ENCODE data around the gene CHCHD6. TPM values are rescaled to one million over a fixed set of nuclear protein-coding genes. Genes with fewer than 3 reads are reported as not detected.

The CHCHD6 gene
- total RNA-seq, 2 donors from 2014 or later = 8.4 to 10.9 TPM

GRCh38 chr3:126936853-126937425 lies 232.9 kb downstream of the CHCHD6 start:
- no peaks in the 10 kb centered on the region for H3K9me3 ChIP-seq
- H3K27ac ChIP-seq = no peak overlapping the region
- peaks cover 0 to 37% of the 10 kb centered on the region in 2 donors for H3K4me1 ChIP-seq
- H3K36me3 ChIP-seq = no peaks in the 10 kb centered on the region
- no peak for DNase-seq (ENCODE audit: low spot score)
- TF ChIP-seq, protein P1, sequence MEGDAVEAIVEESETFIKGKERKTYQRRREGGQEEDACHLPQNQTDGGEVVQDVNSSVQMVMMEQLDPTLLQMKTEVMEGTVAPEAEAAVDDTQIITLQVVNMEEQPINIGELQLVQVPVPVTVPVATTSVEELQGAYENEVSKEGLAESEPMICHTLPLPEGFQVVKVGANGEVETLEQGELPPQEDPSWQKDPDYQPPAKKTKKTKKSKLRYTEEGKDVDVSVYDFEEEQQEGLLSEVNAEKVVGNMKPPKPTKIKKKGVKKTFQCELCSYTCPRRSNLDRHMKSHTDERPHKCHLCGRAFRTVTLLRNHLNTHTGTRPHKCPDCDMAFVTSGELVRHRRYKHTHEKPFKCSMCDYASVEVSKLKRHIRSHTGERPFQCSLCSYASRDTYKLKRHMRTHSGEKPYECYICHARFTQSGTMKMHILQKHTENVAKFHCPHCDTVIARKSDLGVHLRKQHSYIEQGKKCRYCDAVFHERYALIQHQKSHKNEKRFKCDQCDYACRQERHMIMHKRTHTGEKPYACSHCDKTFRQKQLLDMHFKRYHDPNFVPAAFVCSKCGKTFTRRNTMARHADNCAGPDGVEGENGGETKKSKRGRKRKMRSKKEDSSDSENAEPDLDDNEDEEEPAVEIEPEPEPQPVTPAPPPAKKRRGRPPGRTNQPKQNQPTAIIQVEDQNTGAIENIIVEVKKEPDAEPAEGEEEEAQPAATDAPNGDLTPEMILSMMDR (IDR thresholded peaks at IDR 0.05) = no peak
- H3K4me3 ChIP-seq = no peak overlapping the region
- no peaks in the 10 kb centered on the region for H3K27me3 ChIP-seq

DNA sequence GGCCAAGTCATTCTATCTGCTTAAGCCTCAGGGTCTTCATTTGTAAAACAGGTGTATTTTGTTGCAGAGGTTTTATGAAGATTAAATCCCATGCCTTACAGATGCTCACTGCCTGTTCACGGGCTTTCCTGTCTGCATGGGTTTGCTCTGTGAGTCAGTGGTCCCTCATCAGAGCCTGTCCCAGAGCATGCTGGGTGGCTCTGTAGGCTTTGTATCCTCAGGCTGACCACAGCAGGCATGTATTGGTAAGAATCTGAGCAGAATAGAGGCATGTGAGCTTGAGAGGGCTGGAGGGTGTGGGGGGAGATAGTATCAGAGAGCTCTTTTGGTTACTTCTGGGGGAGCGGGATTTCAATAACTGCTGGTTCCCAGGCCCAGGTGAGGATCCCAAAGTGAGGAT lies 233.5 kb downstream of the CHCHD6 start:
- TF ChIP-seq, protein P1 (IDR thresholded peaks at IDR 0.05) = no peak
- no peak for DNase-seq (ENCODE audit: low spot score)
- Histone ChIP-seq H3K36me3 (no peaks in the 10 kb centered on the region), H3K9me3 (no peaks in the 10 kb centered on the region), H3K4me1 (peaks cover 0 to 31% of the 10 kb centered on the region in 2 donors), H3K27ac (peak overlapping the region in 1 of 2 donors; percentile 4), H3K4me3 (no peak overlapping the region), H3K27me3 (no peaks in the 10 kb centered on the region)

DNA sequence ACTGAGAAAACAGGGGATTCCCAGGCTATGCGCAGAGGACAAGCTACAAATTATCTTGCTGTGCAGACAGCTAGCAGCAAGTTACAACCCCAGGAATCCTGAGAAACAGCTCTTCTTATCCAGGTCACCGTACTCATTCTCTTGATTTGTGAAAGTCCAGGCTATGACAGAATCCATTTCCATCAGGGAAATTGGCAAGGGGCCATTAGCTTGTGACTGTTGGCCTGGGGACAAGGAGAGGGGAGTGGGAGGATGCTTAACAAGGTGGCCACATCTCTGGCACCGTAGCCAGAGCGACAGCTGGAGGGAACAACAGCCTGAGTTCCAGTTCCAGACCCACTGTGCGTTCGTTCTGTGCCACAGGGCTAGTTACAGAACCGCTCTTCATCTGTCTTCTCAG lies 233.9 kb downstream of the CHCHD6 start:
- Histone ChIP-seq H3K27me3 (no peaks in the 10 kb centered on the region), H3K4me1 (peaks cover 0 to 29% of the 10 kb centered on the region in 2 donors), H3K36me3 (no peaks in the 10 kb centered on the region), H3K4me3 (no peak overlapping the region), H3K27ac (peak overlapping the region; percentile 4 to 7), H3K9me3 (no peaks in the 10 kb centered on the region)
- no peak for DNase-seq (ENCODE audit: low spot score)
- TF ChIP-seq, protein P1 (IDR thresholded peaks at IDR 0.05) = no peak

DNA sequence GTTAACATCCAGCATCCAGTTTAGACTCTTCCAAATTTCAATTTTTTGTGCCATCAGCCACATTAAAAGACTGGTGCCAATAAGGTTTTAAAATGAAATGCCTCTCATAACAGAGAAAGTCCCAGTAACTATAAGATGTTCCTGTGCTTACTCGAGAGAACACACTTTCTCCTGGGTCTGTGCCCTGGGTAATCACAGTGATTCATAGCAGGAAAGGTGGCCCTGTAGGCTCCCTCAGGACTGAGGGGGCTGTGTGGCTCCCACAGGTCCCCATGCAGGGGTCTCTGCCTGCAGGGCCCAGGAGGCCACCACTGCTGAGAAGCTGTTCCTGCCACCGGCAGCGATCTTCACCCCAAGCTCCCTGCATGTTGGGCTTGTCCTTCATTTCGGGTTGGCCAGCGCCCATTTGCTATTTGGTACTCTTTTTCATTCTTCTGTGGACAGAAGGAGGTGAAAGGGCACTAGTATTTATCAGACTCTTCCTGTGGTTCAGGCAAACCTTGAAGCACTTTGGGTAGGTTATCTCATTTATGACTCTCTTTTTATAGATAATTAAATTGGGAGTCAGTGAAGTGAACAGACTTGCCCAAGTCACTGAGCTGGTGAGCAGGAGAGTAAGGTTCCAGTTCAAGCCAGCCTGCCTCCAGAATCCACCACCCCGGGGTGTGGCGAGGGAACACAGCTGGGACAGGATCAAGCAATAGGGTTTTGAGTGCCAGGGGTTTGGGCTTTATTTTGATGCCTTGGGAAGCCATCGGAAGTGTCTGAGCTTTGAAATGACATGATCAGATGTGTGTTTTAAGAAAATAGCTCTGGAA lies 234.7 kb downstream of the CHCHD6 start:
- H3K27ac ChIP-seq = peak overlapping the region in 1 of 2 donors; percentile 7

GRCh38 chr3:126939338-126939718 lies 235.3 kb downstream of the CHCHD6 start:
- Histone ChIP-seq H3K4me1 (peaks cover 0 to 29% of the 10 kb centered on the region in 2 donors), H3K27ac (no peak overlapping the region), H3K27me3 (no peaks in the 10 kb centered on the region), H3K9me3 (no peaks in the 10 kb centered on the region), H3K36me3 (no peaks in the 10 kb centered on the region), H3K4me3 (no peak overlapping the region)
- DNase-seq (ENCODE audit: low spot score) = no peak
- TF ChIP-seq, protein P1 (IDR thresholded peaks at IDR 0.05) = peak in 1 of 2 donors; percentile 27

More for the DNA sequence above, 234.7 kb downstream of the CHCHD6 start:
- TF ChIP-seq, protein P1 (IDR thresholded peaks at IDR 0.05) = no peak
- no peaks in the 10 kb centered on the region for H3K36me3 ChIP-seq
- no peak overlapping the region for H3K4me3 ChIP-seq
- H3K4me1 ChIP-seq = peaks cover 0 to 29% of the 10 kb centered on the region in 2 donors
- no peak for DNase-seq (ENCODE audit: low spot score)
- H3K27me3 ChIP-seq = no peaks in the 10 kb centered on the region
- H3K9me3 ChIP-seq = no peaks in the 10 kb centered on the region

Data from right atrium auricular region (tissue), 2 donors.